ENCODE data around the gene ACP4. TPM values are rescaled to one million over a fixed set of nuclear protein-coding genes. Genes with fewer than 3 reads are reported as not detected.
"Not testable (repeated sequence)": the region's sequence is repeated elsewhere in the genome, so short reads cannot be mapped to it uniquely, and the experiment has no call there.

ACP4 gene
- total RNA-seq, 1 donor from 2014 or later, result not detected

DNA sequence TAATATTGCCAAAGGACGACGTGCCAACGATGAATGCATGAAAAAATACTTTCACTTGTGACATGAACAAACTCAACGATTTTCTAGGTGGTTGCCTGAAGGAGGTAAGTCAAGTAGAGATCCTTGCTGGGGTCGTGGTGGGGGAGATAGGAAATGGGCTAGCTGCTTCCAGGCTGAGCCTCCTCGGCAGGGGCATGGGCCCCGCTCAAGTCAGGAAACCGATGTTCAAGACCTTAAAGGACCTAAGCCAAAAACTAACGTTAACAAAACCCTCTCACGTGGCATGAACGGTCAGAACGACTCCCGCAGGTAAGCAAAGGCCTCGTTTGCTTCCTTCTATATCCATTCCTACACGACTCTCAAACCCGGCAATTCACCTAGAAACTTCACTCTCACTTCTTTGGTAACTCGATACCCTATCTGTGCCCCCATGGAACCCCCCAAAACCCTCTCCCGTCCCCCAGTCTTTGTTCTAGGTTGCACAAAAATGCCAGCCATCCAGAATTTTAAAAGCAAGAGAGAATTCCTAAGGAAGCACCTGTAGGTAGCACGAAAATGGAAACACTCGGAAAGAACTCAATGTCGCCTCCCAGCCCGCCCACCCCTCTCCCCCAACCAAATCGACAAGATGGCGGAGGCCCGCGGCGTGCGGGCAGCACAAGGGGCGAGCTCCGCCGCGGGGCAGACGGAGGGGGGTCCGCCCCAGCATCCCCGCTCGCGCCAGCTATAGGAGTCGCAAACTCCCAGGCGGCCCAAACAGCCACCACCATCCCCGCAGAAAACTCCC lies 13.6 kb downstream of the ACP4 start:
- H3K27ac Mint-ChIP-seq (ENCODE audit: unreplicated experiment), result peak overlapping the region; percentile 100
- peak overlapping the region; percentile 99 for H3K4me3 Mint-ChIP-seq (ENCODE audit: unreplicated experiment)
- TF ChIP-seq, protein P1, sequence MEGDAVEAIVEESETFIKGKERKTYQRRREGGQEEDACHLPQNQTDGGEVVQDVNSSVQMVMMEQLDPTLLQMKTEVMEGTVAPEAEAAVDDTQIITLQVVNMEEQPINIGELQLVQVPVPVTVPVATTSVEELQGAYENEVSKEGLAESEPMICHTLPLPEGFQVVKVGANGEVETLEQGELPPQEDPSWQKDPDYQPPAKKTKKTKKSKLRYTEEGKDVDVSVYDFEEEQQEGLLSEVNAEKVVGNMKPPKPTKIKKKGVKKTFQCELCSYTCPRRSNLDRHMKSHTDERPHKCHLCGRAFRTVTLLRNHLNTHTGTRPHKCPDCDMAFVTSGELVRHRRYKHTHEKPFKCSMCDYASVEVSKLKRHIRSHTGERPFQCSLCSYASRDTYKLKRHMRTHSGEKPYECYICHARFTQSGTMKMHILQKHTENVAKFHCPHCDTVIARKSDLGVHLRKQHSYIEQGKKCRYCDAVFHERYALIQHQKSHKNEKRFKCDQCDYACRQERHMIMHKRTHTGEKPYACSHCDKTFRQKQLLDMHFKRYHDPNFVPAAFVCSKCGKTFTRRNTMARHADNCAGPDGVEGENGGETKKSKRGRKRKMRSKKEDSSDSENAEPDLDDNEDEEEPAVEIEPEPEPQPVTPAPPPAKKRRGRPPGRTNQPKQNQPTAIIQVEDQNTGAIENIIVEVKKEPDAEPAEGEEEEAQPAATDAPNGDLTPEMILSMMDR (IDR thresholded peaks at IDR 0.05), result no peak
- H3K27me3 Mint-ChIP-seq (ENCODE audit: low read depth), result no peaks in the 10 kb centered on the region
- peaks cover 30% of the 10 kb centered on the region for H3K4me1 Mint-ChIP-seq (ENCODE audit: low read depth)
- no peaks in the 10 kb centered on the region for H3K9me3 Mint-ChIP-seq (ENCODE audit: low read depth)
- no peak for DNase-seq (ENCODE audit: low spot score)
- peaks cover 10% of the 10 kb centered on the region for H3K36me3 Mint-ChIP-seq (ENCODE audit: low read depth)

DNA sequence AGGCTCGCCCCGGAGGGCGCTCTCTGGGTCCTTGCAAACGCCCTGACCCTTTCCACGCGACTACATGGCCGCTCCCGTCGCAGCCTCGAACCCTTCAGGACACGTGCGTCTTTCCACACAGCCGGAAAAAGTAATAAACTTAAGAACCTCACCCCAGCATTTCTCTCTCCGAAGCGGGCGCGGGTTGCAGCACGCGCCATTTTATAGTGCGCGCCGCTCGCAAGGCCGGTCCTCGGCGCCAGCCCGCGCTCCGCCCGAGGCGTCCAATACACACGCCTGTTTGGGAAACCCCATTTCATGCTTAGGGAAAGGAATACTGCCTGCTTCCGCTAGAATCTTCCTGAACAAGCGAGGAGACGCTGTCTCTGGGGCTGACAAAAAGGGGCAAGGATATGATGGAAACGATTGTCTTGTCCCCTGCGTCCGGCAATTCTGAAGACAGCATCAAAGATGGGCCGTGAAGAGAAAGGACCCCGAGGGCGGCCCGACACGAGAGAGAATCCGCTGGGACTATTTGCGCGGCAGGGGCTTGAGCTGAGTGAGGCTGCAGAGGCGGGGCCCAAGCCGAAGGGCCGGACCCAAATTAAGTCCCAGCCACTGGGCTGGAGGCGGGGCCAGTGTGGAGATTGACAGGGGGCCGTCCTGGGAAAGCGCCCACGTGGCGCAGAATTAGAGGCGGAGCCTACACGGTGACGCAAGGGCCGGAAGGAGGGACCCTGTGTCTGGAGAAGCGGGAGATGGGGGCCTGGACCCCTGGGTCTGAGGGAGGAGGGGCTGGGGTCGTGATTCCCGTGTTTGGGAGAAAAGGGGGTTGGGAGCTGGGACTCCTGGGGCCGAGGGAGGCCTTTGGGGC lies 14.4 kb downstream of the ACP4 start:
- Mint-ChIP-seq H3K27ac (ENCODE audit: unreplicated experiment) (peak overlapping the region; percentile 100), H3K9me3 (ENCODE audit: low read depth) (no peaks in the 10 kb centered on the region), H3K4me3 (ENCODE audit: unreplicated experiment) (peak overlapping the region; percentile 99), H3K36me3 (ENCODE audit: low read depth) (peaks cover 10% of the 10 kb centered on the region), H3K4me1 (ENCODE audit: low read depth) (peaks cover 30% of the 10 kb centered on the region), H3K27me3 (ENCODE audit: low read depth) (no peaks in the 10 kb centered on the region)
- TF ChIP-seq, protein P1 (IDR thresholded peaks at IDR 0.05), result peak; percentile 22
- DNase-seq (ENCODE audit: low spot score), result peak; percentile 100

DNA sequence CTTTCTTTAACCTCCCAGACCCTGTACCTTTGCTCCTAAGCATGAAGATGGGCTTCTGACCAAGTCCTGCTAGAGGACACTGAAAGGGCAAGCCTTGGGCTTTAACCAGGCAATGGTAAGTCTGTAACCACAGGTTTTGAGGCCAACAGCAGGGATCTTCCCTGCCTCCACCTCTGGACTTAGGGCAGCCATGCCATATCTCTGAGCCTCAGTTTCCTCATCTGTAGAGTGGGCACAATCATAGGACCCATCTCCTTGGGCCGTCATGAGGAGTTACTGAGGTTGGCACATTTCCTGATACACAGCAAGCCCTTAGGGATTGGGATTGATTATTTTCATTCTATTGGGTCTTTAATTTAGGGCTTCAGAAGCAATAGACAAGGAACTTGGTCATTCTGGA lies 18.6 kb downstream of the ACP4 start:
- peaks cover 8% of the 10 kb centered on the region for H3K27me3 Mint-ChIP-seq (ENCODE audit: low read depth)

GRCh38 chr19:50811622-50812238 lies 21.5 kb downstream of the ACP4 start:
- not testable (repeated sequence) for H3K36me3 Mint-ChIP-seq (ENCODE audit: low read depth); H3K9me3 Mint-ChIP-seq (ENCODE audit: low read depth); H3K4me1 Mint-ChIP-seq (ENCODE audit: low read depth); H3K4me3 Mint-ChIP-seq (ENCODE audit: unreplicated experiment); H3K27ac Mint-ChIP-seq (ENCODE audit: unreplicated experiment); DNase-seq (ENCODE audit: low spot score)
- H3K27me3 Mint-ChIP-seq (ENCODE audit: low read depth), result peaks cover 25% of the 10 kb centered on the region

More for the DNA sequence above, 18.6 kb downstream of the ACP4 start:
- Mint-ChIP-seq H3K4me3 (ENCODE audit: unreplicated experiment) (no peak overlapping the region), H3K9me3 (ENCODE audit: low read depth) (no peaks in the 10 kb centered on the region), H3K27ac (ENCODE audit: unreplicated experiment) (no peak overlapping the region), H3K36me3 (ENCODE audit: low read depth) (peaks cover 2% of the 10 kb centered on the region), H3K4me1 (ENCODE audit: low read depth) (peaks cover 16% of the 10 kb centered on the region)
- TF ChIP-seq, protein P1 (IDR thresholded peaks at IDR 0.05), result no peak
- DNase-seq (ENCODE audit: low spot score), result no peak

DNA sequence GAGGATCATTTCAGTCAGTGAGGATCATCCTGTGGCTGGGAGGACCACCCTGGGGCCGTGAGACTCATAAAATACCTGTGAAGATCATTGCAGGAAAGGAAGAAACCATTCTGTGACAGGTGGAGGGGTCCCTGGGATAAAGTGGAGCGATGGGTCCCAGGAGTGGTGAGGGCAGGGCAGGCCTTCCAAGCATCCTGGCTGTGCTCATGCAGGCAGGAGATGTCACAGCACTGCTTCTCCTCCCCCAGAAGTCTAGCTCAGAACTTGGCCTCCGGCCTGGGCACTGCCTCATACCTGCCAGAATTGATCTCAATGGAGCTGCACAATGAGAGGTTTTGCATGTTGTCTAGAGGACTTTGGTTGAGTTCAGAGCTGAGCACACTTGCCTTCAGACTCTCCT lies 22.3 kb downstream of the ACP4 start:
- Mint-ChIP-seq H3K9me3 (ENCODE audit: low read depth) (no peaks in the 10 kb centered on the region), H3K4me1 (ENCODE audit: low read depth) (no peaks in the 10 kb centered on the region), H3K4me3 (ENCODE audit: unreplicated experiment) (no peak overlapping the region), H3K36me3 (ENCODE audit: low read depth) (peaks cover 1% of the 10 kb centered on the region), H3K27ac (ENCODE audit: unreplicated experiment) (no peak overlapping the region), H3K27me3 (ENCODE audit: low read depth) (peaks cover 29% of the 10 kb centered on the region)
- no peak for DNase-seq (ENCODE audit: low spot score)
- TF ChIP-seq, protein P1 (IDR thresholded peaks at IDR 0.05), result no peak

Measured in chondrocyte (in vitro differentiated cells).